Spleen (tissue), 7 donors: ENCODE results near the gene TEDC1.

ENCODE experiments used
- POLR2A ChIP-seq, 3 donors: fragments of 450-650 bp; IDR thresholded peaks; one replicate each; pipeline ENCODE4 v1.5.1; 2017; ENCODE audit warnings: antibody characterized with exemption in 3 of 3, mild to moderate bottlenecking in 1 of 3
- TF ChIP-seq, protein P1 (sequence below), 11 experiments: fragments of 200-600 bp in 7 of 11; fragments of 450-650 bp in 4 of 11; sonication (generic) in 4 of 11; IDR thresholded peaks in 8 of 11; conservative IDR thresholded peaks in 3 of 11; 1 replicate in 7 of 11; 2 replicates in 4 of 11; pipeline versions ENCODE4 v1.4.0 to v1.8.0; 2016 to 2021; ENCODE audit warnings: antibody characterized with exemption in 11 of 11, inconsistent platforms in 4 of 11, mild to moderate bottlenecking in 1 of 11
- donor health status: DM: no; HTN: no; CAD: no; lungs with moderate emphysema.
- donor health status: DM: no; HTN: no; CAD: no.
- donor health status: DM: no; HTN: no; CAD: no.

DNA sequence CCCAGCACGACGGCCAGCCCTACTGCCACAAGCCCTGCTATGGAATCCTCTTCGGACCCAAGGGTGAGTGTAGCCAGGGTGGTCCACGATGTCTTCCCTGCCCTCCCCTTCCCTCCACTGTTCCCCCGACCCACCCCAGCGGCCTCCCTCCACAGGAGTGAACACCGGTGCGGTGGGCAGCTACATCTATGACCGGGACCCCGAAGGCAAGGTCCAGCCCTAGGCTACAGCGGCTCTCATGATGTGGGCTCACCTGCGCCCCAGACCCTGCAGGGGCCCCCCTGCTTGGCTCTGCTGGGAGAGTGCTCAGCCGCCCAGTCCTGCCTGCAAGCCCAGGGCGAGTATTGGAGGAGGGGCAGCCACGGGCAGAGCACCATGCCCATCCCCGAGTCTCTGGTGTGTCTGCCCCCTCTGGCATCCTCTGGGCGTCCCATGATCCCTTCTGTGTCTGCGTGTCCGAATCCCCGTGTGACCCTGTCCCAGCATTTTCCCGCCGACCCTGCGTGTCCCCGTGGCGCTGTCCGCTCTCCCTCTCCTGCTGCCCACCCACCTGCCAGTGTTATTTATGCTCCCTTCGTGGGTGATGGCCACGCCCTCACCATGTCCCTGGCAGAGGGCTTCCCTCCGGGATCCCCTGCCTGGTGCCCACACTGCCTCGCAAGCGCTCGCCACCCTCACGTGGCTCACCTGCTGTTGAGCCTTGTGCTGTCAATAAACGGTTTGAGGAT lies 11.5 kb upstream of the TEDC1 start:
- TF ChIP-seq, protein P1, sequence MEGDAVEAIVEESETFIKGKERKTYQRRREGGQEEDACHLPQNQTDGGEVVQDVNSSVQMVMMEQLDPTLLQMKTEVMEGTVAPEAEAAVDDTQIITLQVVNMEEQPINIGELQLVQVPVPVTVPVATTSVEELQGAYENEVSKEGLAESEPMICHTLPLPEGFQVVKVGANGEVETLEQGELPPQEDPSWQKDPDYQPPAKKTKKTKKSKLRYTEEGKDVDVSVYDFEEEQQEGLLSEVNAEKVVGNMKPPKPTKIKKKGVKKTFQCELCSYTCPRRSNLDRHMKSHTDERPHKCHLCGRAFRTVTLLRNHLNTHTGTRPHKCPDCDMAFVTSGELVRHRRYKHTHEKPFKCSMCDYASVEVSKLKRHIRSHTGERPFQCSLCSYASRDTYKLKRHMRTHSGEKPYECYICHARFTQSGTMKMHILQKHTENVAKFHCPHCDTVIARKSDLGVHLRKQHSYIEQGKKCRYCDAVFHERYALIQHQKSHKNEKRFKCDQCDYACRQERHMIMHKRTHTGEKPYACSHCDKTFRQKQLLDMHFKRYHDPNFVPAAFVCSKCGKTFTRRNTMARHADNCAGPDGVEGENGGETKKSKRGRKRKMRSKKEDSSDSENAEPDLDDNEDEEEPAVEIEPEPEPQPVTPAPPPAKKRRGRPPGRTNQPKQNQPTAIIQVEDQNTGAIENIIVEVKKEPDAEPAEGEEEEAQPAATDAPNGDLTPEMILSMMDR (IDR thresholded peaks at IDR 0.05 in 8 of 11, conservative IDR thresholded peaks at IDR 0.05 in 3 of 11) = no peak
- TF ChIP-seq POLR2A (IDR thresholded peaks at IDR 0.05) = no peak
